HG03571 (cell line): ENCODE data around the gene TCF20.

Experiments
- ATAC-seq: cut with Tn5 transposase; IDR thresholded peaks from one replicate; pipeline ENCODE4 v1.9.1; 2021; ENCODE audit not compliant: unreplicated experiment

Gene TCF20

DNA sequence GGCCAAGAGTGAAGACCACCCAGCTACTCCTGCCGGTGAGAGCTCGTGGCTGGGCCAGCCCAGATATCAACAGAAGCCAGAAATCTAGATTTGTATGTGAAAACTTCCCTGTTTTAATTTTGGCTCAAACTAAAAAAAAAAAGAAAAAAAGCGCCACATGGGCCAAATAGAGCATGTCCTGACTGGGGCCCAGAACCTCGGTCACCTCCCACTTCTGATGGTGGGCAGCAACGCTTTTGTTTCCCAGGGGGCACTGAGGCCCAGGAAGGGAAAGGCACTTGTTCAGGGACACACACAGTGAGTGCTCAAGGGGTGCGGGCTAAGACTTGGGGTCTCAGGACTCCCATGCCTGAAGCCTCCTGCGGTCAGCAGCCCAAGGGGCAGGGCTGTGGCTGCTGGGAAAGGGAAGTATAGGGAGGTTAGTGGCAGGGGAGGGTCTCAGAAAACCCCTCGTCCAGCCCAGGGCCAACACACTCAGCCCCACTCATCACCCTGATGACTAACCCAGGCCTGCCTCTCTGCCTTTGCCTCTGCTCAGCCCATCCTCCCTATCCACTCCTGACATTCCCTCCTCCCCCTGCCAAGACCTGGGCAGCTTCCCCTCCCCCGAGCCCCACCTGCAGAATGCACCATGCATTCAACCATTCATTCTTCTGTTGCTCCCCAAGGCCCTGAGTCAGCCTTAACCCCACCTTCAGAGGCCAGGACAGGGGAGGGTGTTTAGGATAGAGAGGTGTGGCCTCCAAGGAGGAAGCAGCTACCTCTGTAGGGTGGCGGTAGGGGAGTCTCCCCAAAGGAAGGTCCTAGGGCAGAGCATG lies 30.0 kb upstream of the TCF20 start:
- ATAC-seq: no peak

DNA sequence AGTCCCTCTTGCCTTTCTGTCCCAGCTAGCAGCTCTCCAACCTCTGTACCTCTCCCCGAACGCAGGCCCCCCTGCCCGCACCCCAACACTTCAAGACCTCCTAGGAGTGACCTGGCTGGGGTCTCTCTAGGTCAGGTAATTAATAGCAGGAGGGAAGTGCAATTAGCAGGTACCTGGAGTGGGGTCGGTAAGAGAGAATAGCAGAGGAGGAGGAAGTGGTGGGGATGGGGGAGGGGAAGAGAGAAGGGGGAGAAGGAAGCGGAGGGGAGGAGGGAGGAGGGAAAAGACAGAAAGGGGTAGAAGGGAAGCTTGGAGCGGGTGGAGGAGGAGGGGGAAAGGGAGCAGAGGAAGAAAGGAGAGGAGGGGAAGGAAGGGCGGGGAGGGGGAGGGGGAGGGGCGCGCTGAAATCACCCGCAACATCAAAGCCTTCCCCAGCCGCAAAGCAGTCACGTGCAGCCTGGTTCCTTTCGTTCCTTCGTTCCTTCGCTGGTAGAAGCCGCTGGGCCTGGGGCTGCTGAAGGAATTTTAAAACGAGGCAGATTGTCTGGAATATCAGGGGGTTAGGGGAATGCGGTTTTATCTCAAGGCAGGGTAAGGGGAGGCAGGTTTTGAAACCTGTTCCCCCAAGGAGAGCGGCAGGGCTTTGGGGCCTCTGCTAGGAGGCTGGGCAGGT lies 29.3 kb upstream of the TCF20 start:
- ATAC-seq: no peak

DNA sequence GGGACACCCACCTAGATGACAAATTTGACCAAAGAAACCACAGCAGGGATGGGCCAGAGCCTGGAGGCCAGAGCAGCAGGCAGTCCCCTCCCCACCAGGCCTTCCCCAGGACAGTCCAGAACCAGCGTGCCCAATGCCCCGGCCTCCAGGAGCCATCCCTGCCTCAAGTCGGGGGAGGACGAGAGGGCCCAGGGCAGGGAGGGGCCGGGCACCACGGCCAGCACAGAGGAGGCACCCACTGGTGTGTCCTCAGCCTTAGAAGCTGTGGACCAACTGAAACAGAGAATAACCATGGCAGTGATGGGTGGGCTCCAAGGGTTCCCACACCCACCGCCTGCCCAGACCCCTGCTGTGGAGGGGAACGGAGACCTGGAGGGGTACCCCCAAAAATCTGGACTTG lies 28.3 kb upstream of the TCF20 start:
- ATAC-seq: no peak

DNA sequence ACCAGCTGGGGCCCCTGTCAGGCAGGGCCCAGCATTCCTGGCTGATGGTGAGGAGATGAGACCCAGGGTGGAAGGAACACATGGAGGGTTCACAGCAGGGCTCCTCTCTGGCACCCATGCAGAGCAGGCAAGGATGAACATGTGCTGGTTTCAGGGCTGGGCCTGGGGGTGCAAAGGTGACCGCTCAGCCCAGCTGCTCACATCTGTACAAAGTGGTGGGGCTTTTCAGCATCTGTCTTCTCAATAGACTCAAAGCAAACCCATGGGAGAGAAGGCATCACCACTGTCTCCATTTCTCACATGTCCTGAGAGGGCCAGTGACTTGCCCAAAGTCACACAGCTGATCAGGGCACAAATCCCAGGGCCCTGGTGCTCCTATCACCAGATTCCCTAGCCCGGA lies 27.3 kb upstream of the TCF20 start:
- ATAC-seq: no peak

DNA sequence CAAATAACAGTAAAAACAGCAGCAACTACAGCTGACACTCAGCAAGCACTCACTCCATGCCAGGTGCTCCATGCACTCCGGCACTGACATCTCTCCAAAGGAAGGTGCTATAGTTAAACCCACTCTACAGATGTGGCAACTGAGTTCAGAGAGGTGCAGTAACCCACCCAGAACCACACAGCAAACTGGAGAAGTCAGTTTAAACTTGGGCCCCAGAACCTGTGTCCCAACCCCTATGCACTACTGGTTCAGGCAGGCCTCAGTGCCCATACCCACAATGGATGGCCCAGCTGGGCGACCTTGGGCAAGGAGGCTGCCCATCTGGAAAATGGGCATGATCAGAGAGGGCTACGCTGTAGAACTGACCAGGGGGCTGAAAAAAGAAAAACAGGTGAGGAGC lies 26.4 kb upstream of the TCF20 start:
- no peak for ATAC-seq

DNA sequence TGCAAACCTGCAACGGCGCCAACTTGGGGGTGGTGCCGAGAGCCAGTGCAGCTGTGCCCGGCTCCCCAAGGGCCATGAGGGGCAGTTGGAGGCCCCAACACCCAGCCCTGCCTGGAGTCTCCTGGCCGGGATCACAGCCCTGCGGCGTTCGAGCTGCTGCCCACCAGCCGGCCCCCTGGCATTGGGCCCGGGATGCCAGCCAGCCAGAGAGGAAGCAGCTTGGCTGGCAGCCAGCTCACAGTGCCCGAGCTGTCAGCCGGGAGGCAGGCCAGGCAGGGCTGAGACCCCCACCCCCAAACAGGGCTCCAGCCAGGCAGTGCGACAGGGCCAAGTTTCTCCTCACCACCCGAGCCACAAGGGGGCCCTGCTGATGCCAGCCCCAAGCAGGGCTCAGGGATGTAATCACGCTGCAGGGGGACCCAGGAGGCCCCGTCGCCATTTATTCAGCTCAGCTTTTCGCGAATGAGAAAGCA lies 26.0 kb upstream of the TCF20 start:
- ATAC-seq: no peak

DNA sequence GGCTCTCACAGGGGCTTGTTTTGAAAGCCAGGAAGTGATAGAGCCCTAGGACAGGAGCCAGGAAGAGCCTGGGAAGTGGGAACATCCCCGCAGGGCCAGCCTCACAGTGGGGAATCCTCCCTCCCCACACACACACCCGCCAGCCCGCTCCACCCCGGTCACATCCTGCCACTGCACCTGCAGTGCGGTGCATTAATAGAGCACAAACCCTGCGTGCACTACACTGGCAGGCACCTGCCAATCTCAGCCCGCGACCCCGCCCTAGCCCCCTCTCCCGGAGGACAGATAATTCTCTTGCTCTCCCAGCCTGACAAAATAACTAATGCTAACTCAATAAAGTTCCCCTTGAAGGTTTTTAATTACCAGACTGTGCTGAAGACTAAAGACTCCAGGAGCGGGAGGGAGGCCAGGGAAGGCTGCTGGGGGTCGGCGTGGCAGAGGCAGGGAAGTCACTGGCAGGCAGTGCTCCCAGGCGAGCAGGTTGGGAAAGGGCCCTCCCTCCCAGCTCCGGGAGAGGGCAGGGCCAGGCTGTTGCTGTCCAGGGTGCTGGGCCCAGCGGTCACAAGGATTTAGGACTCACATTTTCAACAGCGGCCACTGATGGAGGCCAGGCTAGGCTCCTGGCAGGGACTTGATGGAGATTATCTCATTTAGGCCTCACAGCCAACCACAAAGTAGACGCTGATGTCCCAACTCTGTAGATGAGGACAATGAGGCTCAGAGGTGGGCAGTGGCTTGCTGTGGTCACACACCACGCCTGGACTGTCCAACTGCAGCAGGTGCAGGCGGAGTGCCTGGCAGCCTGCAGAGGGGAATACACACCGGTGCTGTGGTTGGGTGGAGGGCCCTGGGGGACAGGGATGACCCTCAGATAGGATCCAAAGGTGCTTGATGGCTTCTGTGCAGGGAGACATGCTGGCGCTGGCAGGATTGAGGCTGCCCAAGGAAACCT lies 23.9 kb upstream of the TCF20 start:
- no peak for ATAC-seq

DNA sequence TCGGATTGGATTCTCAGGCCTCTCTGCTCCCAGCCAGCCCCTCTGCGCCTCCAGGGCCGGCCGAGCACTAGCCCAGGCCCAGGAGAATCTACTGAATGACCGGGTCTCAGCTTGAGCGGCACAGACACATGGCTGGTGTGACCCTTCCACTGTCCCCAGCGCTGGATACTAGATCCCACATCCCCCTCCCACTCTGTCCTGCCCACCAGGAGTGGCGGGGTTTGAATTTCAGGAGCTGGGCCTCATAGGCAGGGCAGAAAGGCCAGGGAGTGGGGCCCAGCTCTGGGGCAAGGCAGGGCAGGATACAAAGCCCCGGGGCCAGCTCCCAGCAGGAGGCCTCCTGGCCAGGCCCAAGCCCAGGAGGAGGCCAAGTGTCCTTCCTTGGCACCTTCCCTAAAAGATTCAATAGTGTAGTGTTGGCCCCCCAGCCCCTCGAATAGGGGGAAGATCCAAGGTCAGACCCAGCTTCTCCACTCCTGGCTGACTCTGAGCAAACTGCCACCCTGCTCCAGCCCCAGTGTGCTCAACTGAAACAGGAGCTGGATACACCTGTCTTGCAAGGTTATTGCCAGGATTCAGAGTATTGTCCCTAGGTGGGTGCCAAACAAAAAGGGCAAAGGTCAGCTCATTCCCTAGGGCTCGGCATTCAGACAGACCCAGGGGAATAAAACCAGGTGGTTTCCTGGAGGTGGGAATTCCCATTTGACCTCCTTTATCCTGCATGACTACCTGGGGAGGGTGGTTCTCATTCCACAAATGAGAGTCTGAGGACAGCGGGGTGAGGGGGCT lies 22.5 kb upstream of the TCF20 start:
- no peak for ATAC-seq

DNA sequence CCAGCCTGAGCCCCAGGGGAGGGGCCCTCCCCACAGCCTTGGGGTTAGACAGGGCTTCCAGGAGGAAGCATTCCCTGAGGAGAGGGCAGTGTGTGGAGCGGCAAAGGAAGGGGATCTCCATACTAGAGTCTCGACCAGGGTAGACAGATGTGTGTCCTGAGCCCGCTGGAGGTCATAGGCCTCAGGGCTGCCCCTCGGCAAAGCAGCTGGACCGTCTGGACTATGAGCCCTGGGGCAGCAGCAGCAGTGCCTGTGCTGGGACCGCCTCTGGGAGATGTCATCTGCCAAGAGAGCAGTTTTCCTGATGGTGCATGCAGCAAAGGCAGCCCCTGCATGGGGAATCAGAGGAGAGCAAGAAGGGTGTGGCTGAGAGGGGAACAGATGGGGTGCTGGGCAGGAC lies 20.8 kb upstream of the TCF20 start:
- no peak for ATAC-seq

DNA sequence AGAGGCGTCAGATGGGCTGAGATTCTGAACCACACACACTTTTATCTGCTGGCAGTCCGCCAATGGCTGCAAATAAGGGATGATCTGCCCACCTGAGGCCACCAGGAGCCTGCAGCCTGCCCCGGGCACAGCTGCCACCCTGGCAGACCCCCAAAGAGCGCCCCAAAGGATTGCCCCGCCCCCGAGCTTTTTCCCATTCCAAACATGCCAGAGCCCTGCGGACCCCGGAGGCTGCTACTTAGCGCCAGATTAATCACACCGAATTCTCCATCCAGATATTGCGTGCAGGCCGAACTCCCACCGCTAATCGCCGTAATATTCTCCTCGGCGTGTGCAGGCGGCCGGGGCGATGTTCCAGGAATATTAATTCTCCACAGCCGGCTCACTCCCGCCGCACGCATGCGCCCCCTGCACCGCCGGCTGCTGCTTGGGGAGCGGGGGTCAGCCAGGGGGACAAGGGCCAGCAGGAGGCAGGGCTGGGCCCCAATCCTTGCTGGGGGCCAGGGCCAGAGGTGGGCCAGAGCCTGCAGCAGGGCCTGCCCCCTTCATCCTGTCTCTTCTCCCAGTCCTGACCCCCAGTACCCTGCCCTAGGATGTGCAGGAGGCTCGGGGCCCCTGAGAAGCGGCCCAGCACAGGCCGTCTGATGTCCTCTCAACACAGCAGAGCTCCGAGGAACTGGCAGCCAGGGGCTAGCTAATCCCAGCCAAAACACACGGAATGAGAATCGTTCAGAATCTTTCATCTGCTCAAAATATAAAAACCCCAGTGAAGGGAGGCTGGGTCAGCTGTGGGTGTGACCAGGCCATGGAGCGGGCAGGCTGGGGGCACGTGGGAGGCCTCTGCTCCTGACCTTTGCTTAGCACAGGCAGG lies 19.5 kb upstream of the TCF20 start:
- ATAC-seq: no peak

DNA sequence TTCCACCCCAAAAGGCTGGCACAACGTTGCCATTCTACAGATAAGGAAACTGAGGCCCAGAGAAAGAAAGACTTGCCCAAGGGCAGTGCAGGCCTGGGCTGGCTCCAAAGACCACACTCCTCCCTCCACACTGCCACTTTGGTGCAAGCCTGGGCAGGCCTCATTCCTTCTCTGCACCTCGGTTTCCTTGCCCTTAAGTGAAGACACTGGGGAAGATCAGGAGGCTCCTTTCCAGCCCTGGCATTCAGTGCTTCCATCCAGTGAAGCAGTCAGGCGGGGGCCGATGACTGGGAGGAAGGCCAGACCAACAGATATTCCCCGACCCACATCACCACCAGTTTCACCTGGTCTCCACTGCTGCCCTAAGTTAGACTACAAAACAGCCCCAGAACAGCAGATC lies 18.3 kb upstream of the TCF20 start:
- no peak for ATAC-seq

DNA sequence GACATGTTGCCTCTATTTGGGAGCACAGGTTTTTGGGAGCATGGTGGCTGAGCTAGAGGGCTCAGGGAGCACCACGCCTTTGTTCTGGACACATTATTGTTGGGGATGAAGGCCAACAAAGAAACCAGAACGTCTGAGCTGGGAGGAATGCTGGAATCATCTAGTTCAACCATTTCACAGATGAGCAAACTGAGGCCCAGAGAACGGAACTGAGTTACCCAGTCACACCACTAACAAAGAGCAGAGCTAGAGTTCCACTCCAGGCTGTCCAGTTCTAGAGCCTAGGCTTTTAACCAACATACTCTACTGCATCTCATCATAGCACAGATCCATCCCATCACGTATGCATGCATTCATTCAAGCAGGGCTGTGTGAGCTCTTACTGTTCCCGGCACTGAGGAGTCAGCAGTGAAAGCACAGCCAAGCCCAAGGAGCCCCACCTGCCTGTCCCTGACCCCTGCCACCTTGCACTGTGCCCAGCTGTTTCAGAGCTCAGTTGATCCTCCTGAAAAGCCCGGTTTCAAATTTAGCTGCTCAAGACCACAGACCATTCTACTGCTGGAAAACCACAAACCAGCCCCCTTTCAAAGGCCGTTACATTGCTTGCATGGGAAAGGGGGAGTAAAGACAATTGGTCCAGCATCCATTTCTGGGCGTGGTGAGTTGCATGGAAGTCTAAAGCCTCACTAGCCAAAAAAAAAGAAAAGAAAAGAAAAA lies 16.9 kb upstream of the TCF20 start:
- no peak for ATAC-seq

DNA sequence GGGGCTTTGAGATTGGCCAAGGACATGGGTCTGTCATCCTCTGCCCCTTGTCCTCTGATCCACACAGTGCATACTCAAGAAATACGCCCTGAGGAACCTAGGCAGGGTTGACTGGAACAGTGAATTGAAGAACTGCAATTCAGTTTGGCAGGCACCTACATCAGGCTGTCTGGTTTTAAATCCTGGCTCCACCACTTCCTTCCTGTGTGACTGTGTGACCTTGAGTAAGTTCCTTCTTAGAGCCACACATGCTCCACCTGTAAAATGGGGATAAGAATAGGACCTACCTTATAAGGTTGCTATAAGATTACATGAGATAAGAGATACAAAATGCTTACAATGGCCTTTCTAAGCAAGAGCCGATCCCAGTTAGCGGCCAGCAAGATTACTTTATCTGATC lies 15.8 kb upstream of the TCF20 start:
- no peak for ATAC-seq

DNA sequence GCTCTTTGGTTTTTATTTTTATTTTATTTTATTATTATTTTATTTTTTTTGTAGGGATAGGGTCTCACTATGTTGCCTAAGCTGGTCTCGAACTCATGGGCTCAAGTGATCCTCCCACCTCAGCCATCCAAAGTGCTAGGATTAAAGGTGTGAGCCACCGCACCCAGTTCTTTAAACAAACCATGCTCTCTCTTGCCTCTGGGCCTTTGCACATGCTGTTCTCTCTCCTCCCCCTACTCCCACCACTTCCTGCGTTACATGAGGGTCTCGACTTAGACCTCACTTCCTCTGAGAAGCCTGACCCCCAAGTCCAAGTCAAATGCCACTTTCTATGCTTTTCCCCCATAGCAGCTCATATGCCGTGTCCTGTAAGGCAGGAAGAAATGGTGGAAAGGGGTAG lies 15.2 kb upstream of the TCF20 start:
- no peak for ATAC-seq

DNA sequence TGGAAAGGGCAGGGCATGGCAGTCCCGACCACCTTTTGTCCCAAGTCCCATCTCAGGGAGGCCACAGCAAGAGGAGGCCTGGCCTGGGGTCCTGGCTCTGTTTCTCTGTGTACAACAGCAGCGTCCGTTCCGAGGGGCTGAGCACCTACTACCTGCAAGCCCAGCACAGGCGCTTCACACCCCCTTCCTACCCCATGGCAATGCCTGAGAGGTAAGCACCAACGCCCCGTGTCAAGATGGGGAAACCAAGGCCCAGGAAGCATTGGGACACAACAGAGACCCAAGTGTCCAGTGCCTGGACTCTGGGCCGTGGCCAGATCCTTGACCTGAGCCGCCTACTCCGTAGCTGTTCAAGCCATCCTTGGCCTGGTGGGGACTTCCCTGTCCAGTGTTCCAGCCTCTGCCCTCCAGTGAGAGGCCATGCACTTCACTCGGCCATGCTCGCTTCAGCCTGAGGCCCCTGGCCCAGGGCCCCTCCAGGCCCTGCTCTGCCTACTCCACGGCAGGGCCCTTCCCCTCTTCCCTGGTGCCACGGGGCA lies 14.3 kb upstream of the TCF20 start:
- no peak for ATAC-seq

DNA sequence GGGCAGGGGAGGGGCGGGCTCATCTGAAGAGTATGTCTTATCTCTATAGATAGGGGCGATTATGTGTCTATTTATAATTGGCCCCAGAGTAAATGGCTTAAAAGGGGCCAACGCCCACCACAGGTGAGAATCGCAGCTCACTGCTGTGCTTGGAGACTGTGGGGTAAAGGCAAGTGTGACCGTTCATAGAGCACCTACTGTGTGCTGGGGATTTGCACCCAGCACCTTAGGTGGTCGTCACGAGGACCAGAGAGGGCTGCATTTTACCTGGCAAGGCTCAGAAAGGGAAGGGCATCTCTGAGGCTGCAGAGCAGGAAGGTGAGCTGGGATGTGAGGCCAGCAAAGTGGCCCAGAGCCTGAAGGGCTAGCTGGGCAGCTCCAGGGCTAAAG lies 13.7 kb upstream of the TCF20 start:
- ATAC-seq: no peak

DNA sequence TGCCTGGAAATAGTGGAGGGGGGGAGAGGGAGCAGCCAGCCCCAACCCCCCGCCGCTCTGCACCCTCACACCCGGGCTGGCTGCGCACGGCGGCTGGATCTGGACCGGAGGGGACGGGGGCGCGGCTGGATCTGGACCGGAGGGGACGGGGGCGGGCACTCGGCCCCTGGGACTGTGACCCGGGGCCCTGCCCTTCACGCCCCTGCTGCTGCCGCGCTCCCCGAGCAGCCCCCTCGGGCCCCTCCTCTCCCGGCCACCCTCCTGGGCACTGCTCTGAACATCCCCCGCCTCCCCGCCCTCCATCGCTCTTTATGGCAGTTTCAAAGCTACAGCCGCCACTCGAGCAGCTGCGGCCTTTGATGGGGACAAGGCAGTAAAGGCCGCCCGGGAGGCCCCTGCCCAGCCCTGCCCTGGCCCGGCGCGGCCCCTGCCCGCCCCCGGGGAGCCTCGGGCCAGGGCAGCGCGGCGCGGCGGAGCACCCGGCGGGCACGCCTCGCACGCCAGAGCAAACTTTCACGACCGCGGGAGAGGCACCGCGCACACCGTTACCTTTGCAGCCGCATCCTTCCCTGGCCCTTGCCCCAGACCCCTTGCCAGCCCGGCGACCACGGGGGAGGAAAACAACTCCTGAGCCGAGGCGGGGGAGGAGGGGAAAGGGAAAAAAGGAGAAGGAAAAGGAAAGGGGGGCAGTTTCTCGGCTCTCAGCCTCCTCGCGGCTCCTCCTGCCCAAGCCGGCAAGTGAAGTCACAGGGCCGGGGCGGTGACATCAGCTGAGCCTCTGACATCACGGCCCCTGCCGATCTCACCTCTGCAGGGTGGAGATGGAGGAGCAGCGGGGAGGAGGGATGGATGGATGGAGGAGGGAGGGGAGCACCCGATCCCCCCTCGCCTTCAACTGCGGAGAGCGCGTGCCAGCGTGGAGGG lies 13.1 kb upstream of the TCF20 start:
- ATAC-seq: no peak

DNA sequence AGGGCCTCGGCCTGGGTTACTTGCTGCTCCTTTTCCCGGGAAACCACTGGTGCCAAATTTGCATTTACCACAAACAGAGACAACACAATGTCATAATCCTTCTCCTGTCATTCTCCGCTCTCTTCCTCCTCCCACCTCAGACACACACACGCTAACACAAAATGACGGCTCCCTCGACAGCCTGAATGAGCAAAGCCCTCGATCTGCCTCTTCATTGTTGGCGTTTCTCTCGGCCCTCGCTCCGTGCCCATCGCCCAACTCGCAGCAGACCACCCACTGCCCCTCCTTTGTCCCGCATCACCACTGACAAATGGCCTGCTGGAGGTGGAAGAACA lies 12.5 kb upstream of the TCF20 start:
- no peak for ATAC-seq
